Measurements from ENCODE around the gene CCDC88B. TPM values are rescaled to one million over a fixed set of nuclear protein-coding genes. Genes with fewer than 3 reads are reported as not detected.

Gene CCDC88B
- total and polyA plus RNA-seq, 9 of the 15 experiments (the other 6 are each of a cell fraction or from before 2014, with no cell fraction given): 0.13 to 18.1 (median 7.9) TPM

- peak; percentile 51 for TF ChIP-seq PRDM10 (IDR thresholded peaks at IDR 0.05; ENCODE audit: partially characterized antibody)
- peak; percentile 79 for TF ChIP-seq XRCC5 (IDR thresholded peaks at IDR 0.05; ENCODE audit: low read depth, low read length)
- TF ChIP-seq ZNF445 (CRISPR knock-in tag; IDR thresholded peaks at IDR 0.05; ENCODE audit: low read depth): no peak
- no peak for TF ChIP-seq GTF2E2 (tag; IDR thresholded peaks at IDR 0.05)
- no peak for TF ChIP-seq LEF1 (IDR thresholded peaks at IDR 0.05)
- TF ChIP-seq SAP30 (IDR thresholded peaks at IDR 0.05; ENCODE audit: borderline replicate concordance, insufficient read depth, low read depth, low read length, poor library complexity, severe bottlenecking): no peak
- no peak for TF ChIP-seq E2F6 (IDR thresholded peaks at IDR 0.05; ENCODE audit: borderline replicate concordance in 1 of 2, extremely low read depth in 1 of 2, insufficient read depth in 1 of 2, insufficient read length in 1 of 2, low read depth in 1 of 2, low read length in 1 of 2, poor library complexity in 1 of 2, severe bottlenecking in 1 of 2)
- no peak for TF ChIP-seq NCOA6 (IDR thresholded peaks at IDR 0.05)
- TF ChIP-seq DDX20 (tag; IDR thresholded peaks at IDR 0.05; ENCODE audit: low read depth): no peak
- TF ChIP-seq TEAD2 (tag; IDR thresholded peaks at IDR 0.05): no peak
- no peak for TF ChIP-seq ZNF41 (CRISPR knock-in tag; conservative IDR thresholded peaks at IDR 0.05)
- no peak for TF ChIP-seq NR2F6 (CRISPR knock-in tag; IDR thresholded peaks at IDR 0.05)
- no peak for TF ChIP-seq HDAC3 (IDR thresholded peaks at IDR 0.05; ENCODE audit: borderline replicate concordance, partially characterized antibody)
- TF ChIP-seq FUS (optimal IDR thresholded peaks at IDR 0.05; ENCODE audit: low read depth, low read length): no peak
- no peak for TF ChIP-seq RNF219 (CRISPR knock-in tag; IDR thresholded peaks at IDR 0.05)
- TF ChIP-seq CAMTA2 (CRISPR knock-in tag; conservative IDR thresholded peaks at IDR 0.05): no peak
- no peak for TF ChIP-seq TAF7 (tag; IDR thresholded peaks at IDR 0.05)
- 0 out of 2 replicates have a peak, but pooled peaks have one; percentile 1 for TF ChIP-seq ZNF316 (IDR thresholded peaks at IDR 0.05)
- TF ChIP-seq ZFP1 (CRISPR knock-in tag; IDR thresholded peaks at IDR 0.05): no peak
- TF ChIP-seq MCM3 (IDR thresholded peaks at IDR 0.05): no peak
- TF ChIP-seq CTBP1 (IDR thresholded peaks at IDR 0.05; ENCODE audit: borderline replicate concordance): peak; percentile 60; the same call in 1 of the 2 replicates
- TF ChIP-seq CBFA2T2 (conservative IDR thresholded peaks at IDR 0.05): no peak
Observed at GRCh38 chr11:64356498-64357411, 16.8 kb downstream of the CCDC88B start (continued).
